Measurements from ENCODE around the gene SLC6A6. TPM values are rescaled to one million over a fixed set of nuclear protein-coding genes. Genes with fewer than 3 reads are reported as not detected.

Gene SLC6A6
- total and polyA plus RNA-seq, 10 donors = 3.4 to 150 (median 104) TPM

DNA sequence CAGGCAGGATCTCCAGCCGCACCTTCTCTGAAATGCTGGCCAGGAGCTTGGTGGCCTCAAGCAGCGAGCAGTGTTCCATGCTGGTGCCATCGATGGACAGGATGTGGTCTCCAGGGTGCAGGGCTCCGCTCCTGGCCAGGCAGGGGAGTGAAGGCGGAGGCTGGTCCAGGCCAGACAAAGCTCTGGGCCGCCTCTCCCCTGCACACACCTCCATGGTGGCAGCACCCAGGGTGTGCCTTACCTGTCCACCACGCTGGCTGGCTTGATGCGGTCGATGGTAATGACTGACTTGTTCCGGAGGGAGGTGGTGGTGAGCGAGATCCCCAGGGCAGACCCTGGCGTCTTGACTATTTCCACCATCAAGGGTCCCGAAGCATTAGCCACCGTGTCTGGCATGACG lies 117.7 kb downstream of the SLC6A6 start:
- H3K9me3 ChIP-seq = no peaks in the 10 kb centered on the region
- no peak overlapping the region for H3K4me3 ChIP-seq
- intact Hi-C loops (cut with DNase I; ENCODE audit: low total_unique reads) = no loop called here
- H3K36me3 ChIP-seq = peaks cover 0 to 6% (median 0%) of the 10 kb centered on the region in 6 donors
- no peak overlapping the region for H3K27ac ChIP-seq
- WGBS, 5 donors = 83 to 90% (median 87%) methylated on average over 8 to 15 of the region's 15 CpGs
- H3K4me1 ChIP-seq = peaks cover 0 to 11% (median 0%) of the 10 kb centered on the region in 6 donors
- no peak for DNase-seq
- no peak for TF ChIP-seq CTCF (IDR thresholded peaks at IDR 0.05 in 8 of 11, conservative IDR thresholded peaks at IDR 0.05 in 3 of 11)
- no peak for TF ChIP-seq POLR2AphosphoS5 (IDR thresholded peaks at IDR 0.05)
- TF ChIP-seq POLR2A (IDR thresholded peaks at IDR 0.05) = no peak
- peaks cover 0 to 7% (median 0%) of the 10 kb centered on the region in 7 donors for H3K27me3 ChIP-seq (replicated peaks in 1 of 7)

- H3K27me3 ChIP-seq (replicated peaks in 1 of 7) = peaks cover 0 to 7% (median 0%) of the 10 kb centered on the region in 7 donors
- H3K4me3 ChIP-seq = no peak overlapping the region
- no peaks in the 10 kb centered on the region for H3K9me3 ChIP-seq
- H3K27ac ChIP-seq = no peak overlapping the region
- peaks cover 0 to 6% (median 0%) of the 10 kb centered on the region in 6 donors for H3K36me3 ChIP-seq
- no peak for TF ChIP-seq POLR2AphosphoS5 (IDR thresholded peaks at IDR 0.05)
- no peak for TF ChIP-seq CTCF (IDR thresholded peaks at IDR 0.05 in 8 of 11, conservative IDR thresholded peaks at IDR 0.05 in 3 of 11)
- TF ChIP-seq POLR2A (IDR thresholded peaks at IDR 0.05) = no peak
- intact Hi-C loops (cut with DNase I; ENCODE audit: low total_unique reads) = no loop called here
- 74 to 92% (median 88%) methylated on average over 8 of the region's 8 CpGs for WGBS, 5 donors
- peaks cover 0 to 19% (median 0%) of the 10 kb centered on the region in 6 donors for H3K4me1 ChIP-seq
- no peak for DNase-seq
Measured at GRCh38 chr3:14520967-14521366, 118.6 kb downstream of the SLC6A6 start.

DNA sequence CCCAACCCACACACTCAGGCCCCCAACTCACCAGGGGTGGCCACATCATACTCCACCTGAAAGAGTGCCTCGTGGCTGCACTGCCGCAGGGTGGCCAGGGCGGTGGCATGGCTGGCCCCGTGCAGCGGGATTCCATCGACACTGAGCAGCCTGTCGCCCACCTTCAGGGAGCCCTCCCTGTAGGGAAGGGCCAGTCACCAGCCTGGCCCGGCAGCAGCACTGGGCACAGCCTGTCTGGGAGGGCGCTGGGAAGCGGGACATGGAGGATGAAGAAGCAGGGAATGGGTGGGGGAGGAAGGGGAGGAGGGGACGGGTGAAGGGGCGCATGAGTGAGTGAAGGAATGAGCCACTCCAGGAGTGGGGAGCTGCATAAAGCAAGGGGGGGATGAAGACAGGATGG lies 119.2 kb downstream of the SLC6A6 start:
- 80 to 88% (median 83%) methylated on average over 12 of the region's 12 CpGs for WGBS, 5 donors
- peaks cover 0 to 7% (median 0%) of the 10 kb centered on the region in 7 donors for H3K27me3 ChIP-seq (replicated peaks in 1 of 7)
- H3K4me3 ChIP-seq = no peak overlapping the region
- H3K4me1 ChIP-seq = peaks cover 0 to 24% (median 0%) of the 10 kb centered on the region in 6 donors
- no peak for TF ChIP-seq POLR2AphosphoS5 (IDR thresholded peaks at IDR 0.05)
- TF ChIP-seq POLR2A (IDR thresholded peaks at IDR 0.05) = no peak
- no peak for TF ChIP-seq CTCF (IDR thresholded peaks at IDR 0.05 in 8 of 11, conservative IDR thresholded peaks at IDR 0.05 in 3 of 11)
- no peaks in the 10 kb centered on the region for H3K9me3 ChIP-seq
- intact Hi-C loops (cut with DNase I; ENCODE audit: low total_unique reads) = no loop called here
- peak; percentile 65 for DNase-seq
- H3K36me3 ChIP-seq = peaks cover 0 to 6% (median 0%) of the 10 kb centered on the region in 6 donors
- H3K27ac ChIP-seq = no peak overlapping the region

- peaks cover 0 to 24% (median 0%) of the 10 kb centered on the region in 6 donors for H3K4me1 ChIP-seq
- TF ChIP-seq POLR2AphosphoS5 (IDR thresholded peaks at IDR 0.05) (no peak), CTCF (IDR thresholded peaks at IDR 0.05 in 8 of 11, conservative IDR thresholded peaks at IDR 0.05 in 3 of 11) (no peak), POLR2A (IDR thresholded peaks at IDR 0.05) (no peak)
- WGBS, 5 donors = 68 to 83% (median 81%) methylated on average over 9 to 16 of the region's 16 CpGs
- intact Hi-C loops (cut with DNase I; ENCODE audit: low total_unique reads) = no loop called here
- peaks cover 0 to 7% (median 0%) of the 10 kb centered on the region in 7 donors for H3K27me3 ChIP-seq (replicated peaks in 1 of 7)
- no peak overlapping the region for H3K4me3 ChIP-seq
- H3K36me3 ChIP-seq = peaks cover 0 to 6% (median 0%) of the 10 kb centered on the region in 6 donors
- H3K27ac ChIP-seq = no peak overlapping the region
- no peak for DNase-seq
- H3K9me3 ChIP-seq = no peaks in the 10 kb centered on the region
Measured at GRCh38 chr3:14522129-14522691, 119.8 kb downstream of the SLC6A6 start.

Measured in spleen (tissue), 11 donors.